NCI-H226 (cell line): Measurements from ENCODE around the gene NRTN.
A peak's percentile ranks its signal among the peaks of the same experiment; 100 is the strongest.

Source experiments
- DNase-seq: peaks from one replicate; pipeline ENCODE4 v3.0.0-alpha.2; 2015

Gene NRTN

GRCh38 chr19:5790559-5791520 is 14.0 kb upstream of the NRTN start, which contains the start of gene DUS3L:
Gene DUS3L (minus strand): TSS chr19:5791163. CDS start chr19:5791141, 22 bp downstream.
- peak; percentile 97 for DNase-seq

- no peak for DNase-seq
Observed at GRCh38 chr19:5792224-5792623, 12.6 kb upstream of the NRTN start.

GRCh38 chr19:5793188-5793587 is 11.7 kb upstream of the NRTN start:
- no peak for DNase-seq

GRCh38 chr19:5795382-5795919 is 9.4 kb upstream of the NRTN start:
- no peak for DNase-seq

DNA sequence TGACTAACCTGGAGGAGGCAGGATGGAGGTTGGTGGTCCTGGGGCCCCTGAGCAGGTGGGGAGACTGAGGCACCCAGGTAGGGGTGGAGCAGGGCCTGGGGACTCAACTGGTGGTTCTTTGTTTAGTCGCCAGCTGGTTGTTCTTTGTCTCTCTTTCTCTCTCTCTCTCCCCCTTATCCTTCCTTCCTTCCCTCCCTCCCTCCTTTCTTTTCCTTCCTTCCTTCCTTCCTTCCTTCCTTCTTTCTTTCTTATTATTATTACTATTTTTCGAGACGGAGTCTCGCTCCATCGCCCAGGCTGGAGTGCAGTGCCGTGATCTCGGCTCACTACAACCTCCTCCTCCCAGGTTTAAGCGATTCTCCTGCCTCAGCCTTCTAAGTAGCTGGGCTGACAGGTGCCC is 6.6 kb upstream of the NRTN start:
- no peak for DNase-seq

DNA sequence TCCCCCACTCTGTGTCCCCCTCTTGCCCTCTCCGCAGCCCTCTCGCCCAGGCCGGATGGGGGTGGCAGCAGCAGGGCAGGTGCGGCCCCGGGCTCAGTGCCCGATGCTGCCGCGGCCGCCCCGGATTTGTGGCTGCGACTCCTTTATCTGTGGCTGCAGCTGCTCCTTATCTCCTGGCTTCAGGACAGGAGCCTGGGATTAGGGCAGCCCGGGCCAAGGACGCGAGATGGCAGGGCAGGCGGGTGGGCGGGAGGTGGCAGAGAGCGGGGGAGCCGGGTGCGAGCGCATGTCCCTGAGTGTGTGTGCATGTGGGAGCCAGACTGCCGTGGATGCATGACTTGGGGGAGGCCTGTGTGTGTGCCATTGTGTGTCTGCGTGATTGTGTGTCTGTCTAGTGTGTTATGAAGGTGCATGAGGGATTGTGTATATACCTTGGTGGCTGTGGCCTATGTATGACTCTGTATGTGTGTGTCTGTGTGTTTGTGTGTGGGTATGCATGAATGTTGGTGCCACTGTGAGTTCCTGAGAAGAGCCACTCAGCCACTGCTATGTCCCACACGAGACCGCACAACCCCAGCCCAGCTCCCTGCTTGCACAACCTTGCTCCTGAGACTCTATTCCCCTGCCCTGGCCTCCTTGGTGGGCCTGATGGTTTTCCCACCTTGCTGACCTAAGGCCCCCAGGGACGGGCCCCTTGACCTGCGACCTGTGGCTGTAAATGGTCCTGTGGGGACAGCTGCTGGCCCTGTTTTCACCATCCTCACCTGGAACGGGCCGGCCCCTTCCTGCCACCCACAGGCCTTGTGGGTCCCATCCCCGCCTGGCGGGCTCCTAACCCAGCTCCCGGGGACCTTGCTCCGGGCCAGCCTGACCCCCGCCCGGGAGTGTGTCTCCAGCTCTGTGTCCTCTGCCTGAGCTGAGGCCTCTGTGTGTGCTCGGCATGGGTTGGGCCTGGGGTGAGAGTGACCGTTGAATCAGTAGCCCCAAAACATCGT is 5.3 kb upstream of the NRTN start:
- DNase-seq: no peak

- no peak for DNase-seq
Observed at GRCh38 chr19:5800361-5801270, 4.3 kb upstream of the NRTN start.

- DNase-seq: no peak
Observed at GRCh38 chr19:5801796-5802619, 2.9 kb upstream of the NRTN start.

- DNase-seq: no peak
Observed at GRCh38 chr19:5803441-5803751, 1.5 kb upstream of the NRTN start.

- DNase-seq: peak; percentile 76
Observed at GRCh38 chr19:5803752-5804515, 933 bp upstream of the NRTN start.

DNA sequence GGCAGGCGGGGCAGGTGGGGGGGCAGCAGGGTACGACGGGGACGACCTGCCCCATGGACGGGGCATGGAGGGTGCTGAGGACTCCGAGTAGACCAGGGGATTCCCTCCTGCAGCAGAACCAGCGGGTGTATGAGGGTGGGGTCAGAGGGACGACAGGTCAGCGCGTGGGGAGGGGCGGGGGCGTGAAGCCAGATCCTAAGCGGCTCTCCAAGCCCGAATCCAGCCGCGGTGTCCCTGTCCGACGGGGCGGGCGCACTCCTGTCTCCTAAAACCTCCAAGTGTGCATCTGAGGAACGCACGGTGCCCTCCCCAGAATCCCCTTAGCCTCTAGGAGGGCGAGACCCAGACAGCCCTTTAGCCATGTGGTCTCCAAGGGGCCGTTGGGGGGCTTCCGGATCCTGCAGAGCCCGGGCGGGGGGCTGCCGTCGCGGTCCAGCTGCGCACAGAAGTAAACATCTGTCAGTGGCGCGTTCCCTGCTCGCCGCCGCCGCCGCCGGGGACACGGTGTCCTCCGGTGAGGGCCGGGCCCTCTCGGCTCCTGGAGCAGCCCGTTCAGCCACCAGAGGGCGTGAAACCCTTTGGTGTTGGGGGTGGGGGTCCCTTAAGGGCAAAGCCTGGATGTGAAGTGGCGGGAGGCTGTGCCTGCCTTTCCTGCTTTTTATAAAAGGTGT is 730 bp downstream of the NRTN start:
- no peak for DNase-seq

- DNase-seq: no peak
Observed at GRCh38 chr19:5806133-5806489, 1.2 kb downstream of the NRTN start.

GRCh38 chr19:5806905-5807304 is 2.0 kb downstream of the NRTN start:
- DNase-seq: no peak

- no peak for DNase-seq
Observed at GRCh38 chr19:5808120-5808816, 3.4 kb downstream of the NRTN start.

DNA sequence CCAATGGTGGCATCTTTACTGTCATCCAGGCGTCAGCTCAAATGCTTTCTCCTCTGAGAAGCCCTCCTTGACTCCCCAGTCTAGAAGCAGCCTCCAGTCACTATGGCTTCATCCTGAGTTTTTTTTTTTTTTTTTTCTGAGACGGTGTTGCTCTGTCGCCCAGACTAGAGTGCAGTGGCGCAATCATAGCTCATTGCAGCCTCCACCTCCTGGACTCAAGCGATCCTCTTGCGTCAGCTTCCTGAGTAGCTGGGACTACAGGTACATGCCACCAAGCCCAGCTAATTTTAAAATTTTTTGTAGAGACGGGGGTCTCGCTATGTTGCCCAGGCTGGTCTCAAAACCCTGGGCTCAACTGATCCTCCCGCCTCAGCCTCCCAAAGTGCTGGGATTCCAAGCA is 4.2 kb downstream of the NRTN start:
- DNase-seq: no peak

GRCh38 chr19:5809469-5809868 is 4.6 kb downstream of the NRTN start:
- DNase-seq: no peak

DNA sequence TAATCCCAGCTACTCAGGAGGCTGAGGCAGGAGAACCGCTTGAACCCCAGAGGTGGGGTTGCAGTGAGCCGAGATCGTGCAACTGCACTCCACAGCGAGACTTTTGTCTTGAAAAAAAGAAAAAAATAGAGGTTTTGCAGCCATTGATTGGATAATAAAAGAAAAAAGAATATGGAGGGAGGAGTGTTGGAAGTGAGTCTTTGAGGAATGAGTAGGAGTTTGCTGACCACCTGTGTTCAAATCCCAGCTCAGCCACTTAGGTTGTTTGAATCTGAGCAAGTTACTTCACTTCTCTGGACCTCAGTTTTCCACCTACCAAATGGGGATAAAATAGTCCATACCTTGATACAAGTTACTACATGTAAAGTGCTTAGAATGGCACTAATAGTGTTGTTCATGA is 6.2 kb downstream of the NRTN start:
- DNase-seq: no peak

DNA sequence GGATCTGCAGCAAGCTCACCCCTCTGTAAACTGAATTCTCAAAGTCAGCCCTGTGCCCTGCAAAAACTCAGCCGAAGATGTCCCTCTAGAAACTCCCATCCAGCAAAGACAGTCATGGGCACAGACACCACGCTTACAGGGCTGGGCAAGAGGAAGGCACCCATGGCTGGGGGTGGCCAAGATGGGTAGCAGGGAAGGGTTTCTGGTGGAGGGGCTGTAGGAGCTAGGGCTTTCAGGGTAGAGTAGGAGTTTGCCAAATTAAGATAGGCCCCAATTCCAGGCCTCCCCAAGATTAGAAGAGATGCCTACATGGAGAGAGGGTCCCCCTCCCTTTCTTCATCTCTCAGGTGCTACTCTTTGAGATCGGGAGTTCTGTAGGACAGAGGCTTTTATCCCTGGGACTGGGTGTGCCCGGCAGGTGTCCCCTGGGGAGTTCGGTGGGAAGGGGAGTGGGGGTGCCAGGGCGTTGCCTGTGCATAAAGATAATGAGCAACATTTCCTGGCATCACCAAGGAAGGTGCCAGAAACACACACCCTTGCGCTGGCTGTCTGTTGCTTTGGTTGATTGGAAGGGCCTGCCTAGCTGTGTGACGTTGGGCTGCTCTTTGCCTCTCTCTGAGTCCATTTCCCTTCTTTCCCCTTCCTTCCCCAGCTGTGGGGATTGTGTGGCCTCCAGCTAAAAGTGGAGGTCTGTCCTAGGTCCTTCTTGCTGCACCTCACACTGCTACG is 9.4 kb downstream of the NRTN start:
- DNase-seq: no peak

DNA sequence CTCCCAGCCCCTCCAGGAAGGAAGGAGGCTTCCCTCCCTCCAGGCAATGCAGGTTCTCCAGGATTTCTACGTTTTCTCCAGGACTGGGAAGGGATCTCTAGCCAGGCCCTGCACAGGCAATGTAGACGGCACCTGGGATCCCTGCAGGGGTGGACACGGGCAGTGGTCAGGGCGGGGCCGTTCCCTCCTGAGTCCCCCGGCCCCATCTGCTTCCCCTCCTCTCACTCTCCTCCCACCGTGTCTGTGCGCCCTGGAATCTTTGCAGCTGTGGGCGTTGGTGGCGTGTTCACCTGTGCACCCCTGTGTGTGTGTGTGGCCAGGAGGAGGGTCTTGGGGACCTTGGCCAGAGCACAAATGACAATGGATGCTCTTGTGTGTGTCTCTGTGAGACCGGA is 10.0 kb downstream of the NRTN start:
- DNase-seq: no peak
